GM18498 (cell line): ENCODE results near the gene ZNF268.
"Not testable (repeated sequence)": the region's sequence is repeated elsewhere in the genome, so short reads cannot be mapped to it uniquely, and the experiment has no call there.

Experiments
- ATAC-seq: cut with Tn5 transposase; IDR thresholded peaks from one replicate; pipeline ENCODE4 v1.9.1; 2021; ENCODE audit warnings: mild to moderate bottlenecking, moderate library complexity; ENCODE audit not compliant: unreplicated experiment

ZNF268 gene

GRCh38 chr12:133226690-133227089, 45.4 kb downstream of the ZNF268 start:
- no peak for ATAC-seq

GRCh38 chr12:133227281-133227852, 46.1 kb downstream of the ZNF268 start:
- ATAC-seq: no peak

GRCh38 chr12:133231001-133231400, 49.7 kb downstream of the ZNF268 start:
- no peak for ATAC-seq

DNA sequence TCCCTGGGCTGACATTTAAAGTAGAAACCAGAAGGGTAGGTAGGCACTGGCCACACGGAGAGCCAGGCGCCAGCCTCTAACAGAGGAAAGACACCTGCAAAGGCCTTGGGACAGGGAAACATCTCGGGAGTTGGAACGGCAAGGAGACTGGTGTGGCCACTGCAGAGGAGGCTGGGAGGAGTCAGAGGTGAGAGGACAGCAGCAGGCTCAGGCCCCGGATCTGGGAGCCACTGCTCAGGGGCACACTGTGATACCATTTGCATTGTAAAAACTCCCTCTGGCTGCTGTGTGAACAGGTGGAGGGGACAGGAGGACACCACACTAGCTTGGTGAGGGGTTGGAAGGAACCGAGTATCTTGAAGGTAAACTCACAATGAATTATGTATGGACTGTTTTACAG, 51.7 kb downstream of the ZNF268 start:
- ATAC-seq: no peak

DNA sequence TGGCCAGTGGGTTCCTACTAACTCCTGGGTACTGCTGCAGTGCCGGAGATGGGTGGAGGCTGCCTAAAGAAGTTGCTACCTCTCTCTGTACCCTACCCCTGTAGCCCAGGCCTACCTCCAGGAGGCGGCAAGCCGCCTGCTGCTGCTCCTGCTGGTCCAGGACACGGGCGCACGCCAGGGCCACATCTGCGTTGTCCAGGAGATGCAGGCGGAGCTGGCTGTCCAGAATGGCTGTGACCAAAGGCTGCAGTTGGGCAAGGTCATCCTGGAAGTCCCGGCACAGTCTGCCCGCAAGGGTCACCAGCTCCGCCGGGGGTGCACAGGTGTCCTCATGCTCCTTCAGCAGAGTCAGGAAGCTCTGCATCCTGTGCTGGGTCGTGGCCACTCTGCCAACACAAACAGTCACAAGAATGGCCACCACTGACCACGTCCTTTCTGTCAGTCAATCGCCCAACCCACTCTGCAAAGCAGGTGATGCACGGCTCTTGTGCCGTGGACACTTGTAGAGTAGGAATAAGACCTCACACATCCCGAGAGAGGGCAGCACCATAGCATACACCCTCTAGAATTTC, 52.8 kb downstream of the ZNF268 start:
- ATAC-seq: no peak

- no peak for ATAC-seq
Observed at GRCh38 chr12:133234971-133235370, 53.7 kb downstream of the ZNF268 start.

DNA sequence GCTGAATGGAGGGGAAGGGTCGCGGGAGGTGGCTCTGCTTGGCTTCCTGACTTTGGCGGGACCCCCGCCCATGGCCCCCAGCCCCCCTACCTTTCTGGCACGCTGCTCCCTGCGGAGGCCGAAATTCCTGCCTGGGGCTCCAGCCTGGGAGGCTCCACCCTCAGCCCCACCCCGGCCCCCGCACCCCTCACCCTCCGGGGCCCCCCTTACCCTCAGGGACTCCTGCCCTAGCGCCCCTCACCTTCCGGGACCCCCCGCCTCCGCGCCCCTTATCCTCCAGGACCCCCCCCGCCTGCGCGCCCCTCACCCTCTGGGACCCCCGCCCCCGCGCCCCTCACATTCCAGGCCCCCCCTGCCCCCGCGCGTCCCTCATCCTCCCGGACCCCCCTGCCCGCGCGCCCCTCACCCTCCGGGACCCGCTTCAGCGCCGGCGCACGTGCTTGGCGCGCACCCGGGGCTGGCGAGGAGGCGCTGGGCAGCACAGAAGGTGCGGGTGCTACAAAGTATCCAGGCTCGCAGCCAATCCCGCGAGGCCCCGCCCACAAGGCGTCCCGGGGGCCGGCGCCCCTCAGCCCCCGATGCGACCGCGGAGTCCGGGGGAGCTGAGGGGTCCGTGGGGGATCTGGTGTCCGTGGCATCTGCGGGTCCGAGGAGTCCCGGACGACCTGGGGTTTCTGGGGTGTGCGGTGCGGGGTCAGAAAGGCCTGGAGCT, 54.3 kb downstream of the ZNF268 start, which contains the start of gene ANHX:
Gene ANHX (minus strand): TSS at position 477 of the 712 bp plus-strand sequence. CDS start 1,521 bp downstream, outside the sequence.
- ATAC-seq: no peak

- ATAC-seq: no peak
Observed at GRCh38 chr12:133236144-133236543, 54.8 kb downstream of the ZNF268 start.

DNA sequence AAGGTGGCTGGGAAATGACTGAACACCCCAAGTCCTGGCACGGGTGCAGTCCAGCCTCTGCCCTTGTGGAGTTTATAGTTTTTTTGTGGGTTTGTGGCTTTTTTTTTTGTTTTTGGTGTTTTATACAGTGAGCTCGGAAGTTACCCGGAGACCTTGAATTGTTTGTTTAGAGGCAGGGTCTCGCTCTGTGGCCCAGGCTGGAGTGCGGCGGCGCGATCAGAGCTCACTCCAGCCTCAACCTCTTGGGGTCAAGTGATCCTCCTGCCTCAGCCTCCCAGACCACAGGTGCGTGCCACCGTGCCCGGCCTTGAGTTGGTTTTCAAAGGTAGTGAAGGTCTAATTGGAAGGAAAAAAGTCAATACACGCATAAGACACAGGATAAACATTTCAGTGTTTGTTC, 55.3 kb downstream of the ZNF268 start:
- no peak for ATAC-seq

DNA sequence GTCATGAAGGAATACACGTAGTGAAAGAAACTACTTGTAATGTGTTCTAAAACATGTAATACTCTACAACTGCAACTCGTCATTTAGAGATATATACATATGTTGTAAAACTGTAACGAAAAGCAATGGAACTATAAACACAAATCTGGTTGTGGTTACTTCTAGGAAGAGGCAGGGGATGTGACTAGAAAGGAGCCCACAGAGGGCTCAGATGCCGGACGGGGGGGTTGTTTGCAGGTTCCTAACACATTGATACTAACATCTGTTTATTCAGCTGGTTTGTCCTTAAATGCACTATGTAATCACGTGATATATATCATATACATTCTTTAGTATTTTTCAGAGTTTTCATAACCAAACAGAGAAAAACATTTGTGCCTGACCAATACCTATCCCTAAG, 70.4 kb downstream of the ZNF268 start:
- no peak for ATAC-seq

GRCh38 chr12:133255833-133256232, 74.5 kb downstream of the ZNF268 start:
- ATAC-seq: not testable (repeated sequence)

- ATAC-seq: no peak
Observed at GRCh38 chr12:133256321-133256720, 75.0 kb downstream of the ZNF268 start.

GRCh38 chr12:133264173-133264572, 82.9 kb downstream of the ZNF268 start:
- no peak for ATAC-seq
